HepG2 (cell line): ENCODE measurements around the gene APOC4. TPM values are rescaled to one million over a fixed set of nuclear protein-coding genes. Genes with fewer than 3 reads are reported as not detected.

Experiments
- BCL6 ChIP-seq: IDR thresholded peaks from 2 replicates; pipeline ENCODE4 v1.6.1; 2016; ENCODE audit warnings: missing genetic modification reagents, missing compliant biosample characterization
- GPN1 ChIP-seq: sonication (generic); formaldehyde crosslinking; IDR thresholded peaks from 2 replicates; pipeline ENCODE4 v1.5.1; 2020; ENCODE audit warnings: missing genetic modification reagents, borderline replicate concordance
- NAIF1 ChIP-seq: sonication (generic); formaldehyde crosslinking; IDR thresholded peaks from 2 replicates; pipeline ENCODE4 v1.5.0; 2020; ENCODE audit warnings: mild to moderate bottlenecking, missing genetic modification reagents, borderline replicate concordance
- SMARCC2 ChIP-seq: fragments of 450-650 bp; IDR thresholded peaks from 2 replicates; pipeline ENCODE4 v1.6.1; 2017; ENCODE audit warnings: antibody characterized with exemption, mild to moderate bottlenecking
- SSRP1 ChIP-seq: IDR thresholded peaks from 2 replicates; pipeline ENCODE4 v1.6.1; 2016; ENCODE audit warnings: control low read depth
- ZNF121 ChIP-seq: sonication (generic); formaldehyde crosslinking; IDR thresholded peaks from 2 replicates; pipeline ENCODE4 v1.5.0; 2020; ENCODE audit warnings: mild to moderate bottlenecking, missing genetic modification reagents
- ZNF672 ChIP-seq: sonication (generic); formaldehyde crosslinking; IDR thresholded peaks from 2 replicates; pipeline ENCODE4 v1.8.1; 2022; ENCODE audit warnings: missing genetic modification reagents
- polyA plus RNA-seq, 8 experiments: library from polyadenylated mRNA; depleted of rRNA in 3 of 8; stranded (reverse) in 7 of 8; unstranded in 1 of 8; fragments of >200 nt; fragmentation: Illumina TruSeq in 4 of 8; extraction: Trizol in 4 of 8; gene quantifications; 2 replicates each; pipeline versions ENCODE4 v1.2.1 to v1.2.3, GENCODE V29; 2011 to 2016; ENCODE audit warnings: low read depth in 4 of 8, missing spikeins in 1 of 8, mixed read lengths in 1 of 8; ENCODE audit not compliant: insufficient read depth in 1 of 8
- total RNA-seq, 5 experiments: library from RNA; depleted of rRNA; stranded (reverse); fragments of >200 nt; fragmentation: Illumina TruSeq; extraction: Trizol; gene quantifications; 2 replicates each; pipeline ENCODE4 v1.2.3, GENCODE V29; 2016; ENCODE audit warnings: low read depth in 1 of 5
- TF ChIP-seq, protein P1 (sequence below): sonication (generic); formaldehyde crosslinking; IDR thresholded peaks from 2 replicates; pipeline ENCODE4 v1.4.0; 2020; ENCODE audit warnings: mild to moderate bottlenecking, missing genetic modification reagents
- TF ChIP-seq, protein P2 (sequence below): sonication (generic); formaldehyde crosslinking; IDR thresholded peaks from 2 replicates; pipeline ENCODE4 v1.8.0; 2022; ENCODE audit warnings: mild to moderate bottlenecking, missing genetic modification reagents, moderate library complexity
- TF ChIP-seq, protein P3 (sequence below): sonication (generic); formaldehyde crosslinking; IDR thresholded peaks from 2 replicates; pipeline ENCODE4 v1.4.0; 2020; ENCODE audit warnings: mild to moderate bottlenecking, missing genetic modification reagents
- TF ChIP-seq, protein P4 (sequence below): sonication (generic); formaldehyde crosslinking; IDR thresholded peaks from 2 replicates; pipeline ENCODE4 v1.4.0; 2020; ENCODE audit warnings: missing genetic modification reagents, borderline replicate concordance

The APOC4 gene
- total and polyA plus RNA-seq, 2 of the 13 experiments (the other 11 are each of a cell fraction or from before 2014, with no cell fraction given), result 0.46 TPM; not detected in 1

DNA sequence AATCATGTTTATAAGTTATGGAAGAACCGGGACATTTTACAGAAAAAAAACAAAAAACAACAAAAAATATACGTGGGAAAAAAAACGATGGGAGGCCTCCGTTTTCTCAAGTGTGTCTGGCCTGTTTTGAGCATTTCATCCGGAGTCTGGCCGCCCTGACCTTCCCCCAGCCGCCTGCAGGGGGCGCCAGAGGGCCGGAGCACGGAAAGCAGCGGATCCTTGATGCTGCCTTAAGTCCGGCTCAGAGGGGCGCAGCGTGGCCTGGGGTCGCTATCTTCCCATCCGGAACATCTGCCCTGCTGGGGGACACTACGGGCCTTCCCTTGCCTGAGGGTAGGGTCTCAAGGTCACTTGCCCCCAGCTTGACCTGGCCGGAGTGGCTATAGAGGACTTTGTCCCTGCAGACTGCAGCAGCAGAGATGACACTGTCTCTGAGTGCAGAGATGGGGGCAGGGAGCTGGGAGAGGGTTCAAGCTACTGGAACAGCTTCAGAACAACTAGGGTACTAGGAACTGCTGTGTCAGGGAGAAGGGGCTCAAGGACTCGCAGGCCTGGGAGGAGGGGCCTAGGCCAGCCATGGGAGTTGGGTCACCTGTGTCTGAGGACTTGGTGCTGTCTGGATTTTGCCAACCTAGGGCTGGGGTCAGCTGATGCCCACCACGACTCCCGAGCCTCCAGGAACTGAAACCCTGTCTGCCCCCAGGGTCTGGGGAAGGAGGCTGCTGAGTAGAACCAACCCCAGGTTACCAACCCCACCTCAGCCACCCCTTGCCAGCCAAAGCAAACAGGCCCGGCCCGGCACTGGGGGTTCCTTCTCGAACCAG, 38.2 kb upstream of the APOC4 start (continued):
- TF ChIP-seq, protein P1, sequence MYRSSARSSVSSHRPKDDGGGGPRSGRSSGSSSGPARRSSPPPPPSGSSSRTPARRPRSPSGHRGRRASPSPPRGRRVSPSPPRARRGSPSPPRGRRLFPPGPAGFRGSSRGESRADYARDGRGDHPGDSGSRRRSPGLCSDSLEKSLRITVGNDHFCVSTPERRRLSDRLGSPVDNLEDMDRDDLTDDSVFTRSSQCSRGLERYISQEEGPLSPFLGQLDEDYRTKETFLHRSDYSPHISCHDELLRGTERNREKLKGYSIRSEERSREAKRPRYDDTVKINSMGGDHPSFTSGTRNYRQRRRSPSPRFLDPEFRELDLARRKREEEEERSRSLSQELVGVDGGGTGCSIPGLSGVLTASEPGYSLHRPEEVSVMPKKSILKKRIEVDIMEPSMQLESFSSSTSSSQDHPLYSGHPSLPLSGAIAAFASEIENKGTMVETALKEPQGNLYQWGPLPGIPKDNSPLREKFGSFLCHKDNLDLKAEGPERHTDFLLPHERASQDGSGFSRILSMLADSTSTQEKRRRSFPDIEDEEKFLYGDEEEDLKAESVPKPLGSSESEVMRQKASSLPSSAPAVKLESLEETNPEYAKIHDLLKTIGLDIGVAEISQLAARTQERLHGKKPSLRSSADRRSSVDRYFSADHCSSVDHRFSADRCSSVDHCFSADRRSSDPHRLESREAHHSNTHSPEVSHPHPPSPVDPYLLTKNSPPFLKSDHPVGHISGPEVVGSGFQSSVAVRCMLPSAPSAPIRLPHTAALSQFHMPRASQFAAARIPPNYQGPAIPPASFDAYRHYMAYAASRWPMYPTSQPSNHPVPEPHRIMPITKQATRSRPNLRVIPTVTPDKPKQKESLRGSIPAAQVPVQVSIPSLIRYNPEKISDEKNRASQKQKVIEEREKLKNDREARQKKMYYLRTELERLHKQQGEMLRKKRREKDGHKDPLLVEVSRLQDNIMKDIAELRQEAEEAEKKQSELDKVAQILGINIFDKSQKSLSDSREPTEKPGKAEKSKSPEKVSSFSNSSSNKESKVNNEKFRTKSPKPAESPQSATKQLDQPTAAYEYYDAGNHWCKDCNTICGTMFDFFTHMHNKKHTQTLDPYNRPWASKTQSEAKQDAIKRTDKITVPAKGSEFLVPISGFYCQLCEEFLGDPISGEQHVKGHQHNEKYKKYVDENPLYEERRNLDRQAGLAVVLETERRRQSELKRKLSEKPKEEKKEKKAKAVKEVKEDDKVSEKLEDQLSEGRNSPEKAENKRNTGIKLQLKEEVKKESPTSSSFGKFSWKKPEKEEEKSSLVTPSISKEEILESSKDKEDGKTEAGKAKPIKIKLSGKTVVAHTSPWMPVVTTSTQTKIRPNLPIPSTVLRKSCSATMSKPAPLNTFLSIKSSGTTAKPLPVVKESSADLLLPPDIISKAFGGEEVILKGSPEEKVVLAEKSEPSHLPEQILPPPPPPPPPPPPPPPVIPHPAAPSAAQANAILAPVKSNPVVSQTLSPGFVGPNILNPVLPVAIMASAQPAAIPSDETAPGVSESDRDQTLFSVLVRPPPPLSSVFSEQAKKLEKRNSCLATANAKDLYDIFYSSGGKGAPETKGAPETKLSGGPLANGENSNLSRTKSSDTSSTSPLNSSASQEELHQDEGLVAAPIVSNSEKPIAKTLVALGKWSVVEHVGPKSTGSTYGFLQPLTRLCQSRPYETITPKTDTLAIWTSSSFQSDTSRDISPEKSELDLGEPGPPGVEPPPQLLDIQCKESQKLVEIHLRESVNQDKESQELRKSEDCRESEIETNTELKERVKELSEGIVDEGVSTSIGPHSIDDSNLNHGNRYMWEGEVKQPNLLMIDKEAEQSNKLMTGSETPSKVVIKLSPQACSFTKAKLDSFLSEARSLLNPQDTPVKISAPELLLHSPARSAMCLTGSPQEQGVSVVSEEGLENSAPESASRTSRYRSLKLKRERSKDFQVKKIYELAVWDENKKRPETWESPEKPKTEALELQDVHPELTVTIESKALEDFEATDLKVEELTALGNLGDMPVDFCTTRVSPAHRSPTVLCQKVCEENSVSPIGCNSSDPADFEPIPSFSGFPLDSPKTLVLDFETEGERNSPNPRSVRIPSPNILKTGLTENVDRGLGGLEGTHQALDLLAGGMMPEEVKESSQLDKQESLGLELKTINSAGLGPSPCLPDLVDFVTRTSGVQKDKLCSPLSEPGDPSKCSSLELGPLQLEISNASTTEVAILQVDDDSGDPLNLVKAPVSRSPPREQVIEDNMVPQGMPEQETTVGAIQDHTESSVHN (CRISPR knock-in tag), result no peak; the same call in 1 of the 2 replicates
- TF ChIP-seq NAIF1 (no peak), SMARCC2 (no peak), ZNF121 (CRISPR knock-in tag) (0 out of 2 replicates have a peak, but pooled peaks have one; percentile 36), GPN1 (no peak), BCL6 (CRISPR knock-in tag) (peak; percentile 61), ZNF672 (CRISPR knock-in tag) (no peak), SSRP1 (CRISPR knock-in tag) (peak; percentile 95)
- TF ChIP-seq, protein P2, sequence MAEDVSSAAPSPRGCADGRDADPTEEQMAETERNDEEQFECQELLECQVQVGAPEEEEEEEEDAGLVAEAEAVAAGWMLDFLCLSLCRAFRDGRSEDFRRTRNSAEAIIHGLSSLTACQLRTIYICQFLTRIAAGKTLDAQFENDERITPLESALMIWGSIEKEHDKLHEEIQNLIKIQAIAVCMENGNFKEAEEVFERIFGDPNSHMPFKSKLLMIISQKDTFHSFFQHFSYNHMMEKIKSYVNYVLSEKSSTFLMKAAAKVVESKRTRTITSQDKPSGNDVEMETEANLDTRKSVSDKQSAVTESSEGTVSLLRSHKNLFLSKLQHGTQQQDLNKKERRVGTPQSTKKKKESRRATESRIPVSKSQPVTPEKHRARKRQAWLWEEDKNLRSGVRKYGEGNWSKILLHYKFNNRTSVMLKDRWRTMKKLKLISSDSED (CRISPR knock-in tag), result no peak
- TF ChIP-seq, protein P3, sequence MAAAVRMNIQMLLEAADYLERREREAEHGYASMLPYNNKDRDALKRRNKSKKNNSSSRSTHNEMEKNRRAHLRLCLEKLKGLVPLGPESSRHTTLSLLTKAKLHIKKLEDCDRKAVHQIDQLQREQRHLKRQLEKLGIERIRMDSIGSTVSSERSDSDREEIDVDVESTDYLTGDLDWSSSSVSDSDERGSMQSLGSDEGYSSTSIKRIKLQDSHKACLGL (CRISPR knock-in tag), result no peak
- TF ChIP-seq, protein P4, sequence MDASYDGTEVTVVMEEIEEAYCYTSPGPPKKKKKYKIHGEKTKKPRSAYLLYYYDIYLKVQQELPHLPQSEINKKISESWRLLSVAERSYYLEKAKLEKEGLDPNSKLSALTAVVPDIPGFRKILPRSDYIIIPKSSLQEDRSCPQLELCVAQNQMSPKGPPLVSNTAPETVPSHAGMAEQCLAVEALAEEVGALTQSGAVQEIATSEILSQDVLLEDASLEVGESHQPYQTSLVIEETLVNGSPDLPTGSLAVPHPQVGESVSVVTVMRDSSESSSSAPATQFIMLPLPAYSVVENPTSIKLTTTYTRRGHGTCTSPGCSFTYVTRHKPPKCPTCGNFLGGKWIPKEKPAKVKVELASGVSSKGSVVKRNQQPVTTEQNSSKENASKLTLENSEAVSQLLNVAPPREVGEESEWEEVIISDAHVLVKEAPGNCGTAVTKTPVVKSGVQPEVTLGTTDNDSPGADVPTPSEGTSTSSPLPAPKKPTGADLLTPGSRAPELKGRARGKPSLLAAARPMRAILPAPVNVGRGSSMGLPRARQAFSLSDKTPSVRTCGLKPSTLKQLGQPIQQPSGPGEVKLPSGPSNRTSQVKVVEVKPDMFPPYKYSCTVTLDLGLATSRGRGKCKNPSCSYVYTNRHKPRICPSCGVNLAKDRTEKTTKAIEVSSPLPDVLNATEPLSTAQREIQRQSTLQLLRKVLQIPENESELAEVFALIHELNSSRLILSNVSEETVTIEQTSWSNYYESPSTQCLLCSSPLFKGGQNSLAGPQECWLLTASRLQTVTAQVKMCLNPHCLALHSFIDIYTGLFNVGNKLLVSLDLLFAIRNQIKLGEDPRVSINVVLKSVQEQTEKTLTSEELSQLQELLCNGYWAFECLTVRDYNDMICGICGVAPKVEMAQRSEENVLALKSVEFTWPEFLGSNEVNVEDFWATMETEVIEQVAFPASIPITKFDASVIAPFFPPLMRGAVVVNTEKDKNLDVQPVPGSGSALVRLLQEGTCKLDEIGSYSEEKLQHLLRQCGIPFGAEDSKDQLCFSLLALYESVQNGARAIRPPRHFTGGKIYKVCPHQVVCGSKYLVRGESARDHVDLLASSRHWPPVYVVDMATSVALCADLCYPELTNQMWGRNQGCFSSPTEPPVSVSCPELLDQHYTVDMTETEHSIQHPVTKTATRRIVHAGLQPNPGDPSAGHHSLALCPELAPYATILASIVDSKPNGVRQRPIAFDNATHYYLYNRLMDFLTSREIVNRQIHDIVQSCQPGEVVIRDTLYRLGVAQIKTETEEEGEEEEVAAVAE (CRISPR knock-in tag), result peak; percentile 80; the same call in 1 of the 2 replicates
